PC-3 (cell line): Measurements from ENCODE around the gene EFNB1. TPM values are rescaled to one million over a fixed set of nuclear protein-coding genes. Genes with fewer than 3 reads are reported as not detected.
A peak's percentile ranks its signal among the peaks of the same experiment; 100 is the strongest.
"Not testable (repeated sequence)": the region's sequence is repeated elsewhere in the genome, so short reads cannot be mapped to it uniquely, and the experiment has no call there.

Source experiments
- ATAC-seq: fragments of 200-7000 bp; cut with Tn5 transposase; 2 replicates; pipeline ENCODE4 v1.9.1; 2020; ENCODE audit warnings: mild to moderate bottlenecking, moderate library complexity
- Bru-seq: library from RNA; stranded (reverse); fragments of 400-500 nt; gene quantifications from one replicate; lab custom pipeline; 2021; lab: Mats Ljungman, UMichigan
- BruChase-seq, 2 experiments: library from RNA; stranded (reverse); fragments of 400-500 nt; gene quantifications; one replicate each; lab custom pipeline; 2021; lab: Mats Ljungman, UMichigan
- BruUV-seq: library from RNA; stranded (reverse); fragments of 400-500 nt; replicated peaks from 2 replicates; lab custom pipeline; 2021; lab: Mats Ljungman, UMichigan
- CTCF ChIA-PET: fragments of 300-600 bp; sonication (Branson Sonifier 250); formaldehyde crosslinking; loops from one replicate; lab custom pipeline; 2022; ENCODE audit warnings: antibody characterized with exemption; lab: Charles Lee
- POLR2A ChIA-PET: fragments of 300-600 bp; sonication (Branson Sonifier 250); formaldehyde crosslinking; loops from one replicate; lab custom pipeline; 2022; ENCODE audit warnings: antibody characterized with exemption; ENCODE audit not compliant: unreplicated experiment; lab: Charles Lee
- DNase-seq: peaks from one replicate; pipeline ENCODE4 v3.0.0-alpha.2; 2015
- H2AFZ ChIP-seq: fragments of 300-600 bp; sonication (generic); 2 replicates; pipeline ENCODE4 v1.6.0; 2016; ENCODE audit warnings: antibody characterized with exemption, low read length
- H3F3A ChIP-seq: fragments of 300-600 bp; sonication (generic); one replicate; pipeline ENCODE4 v1.6.0; 2017; ENCODE audit warnings: antibody characterized with exemption, low read length, control low read depth, mild to moderate bottlenecking; ENCODE audit not compliant: unreplicated experiment
- H3K27ac ChIP-seq: fragments of 300-600 bp; sonication (generic); 2 replicates; pipeline ENCODE4 v1.5.1; 2016; ENCODE audit warnings: mild to moderate bottlenecking, low read length
- H3K27me3 ChIP-seq: fragments of 300-600 bp; sonication (generic); 2 replicates; pipeline ENCODE4 v1.6.1; 2016; ENCODE audit warnings: low read length, mixed read lengths
- H3K36me3 ChIP-seq: fragments of 300-600 bp; sonication (generic); 2 replicates; pipeline ENCODE4 v1.6.1; 2016; ENCODE audit warnings: low read depth, mixed run types, low read length, mixed read lengths
- H3K4me1 ChIP-seq: fragments of 300-600 bp; sonication (generic); 2 replicates; pipeline ENCODE4 v1.5.1; 2016; ENCODE audit warnings: low read length; ENCODE audit not compliant: insufficient read depth
- H3K4me2 ChIP-seq: fragments of 300-600 bp; sonication (generic); 2 replicates; pipeline ENCODE4 v1.6.0; 2016; ENCODE audit warnings: low read length
- H3K4me3 ChIP-seq: fragments of 300-600 bp; sonication (generic); 2 replicates; pipeline ENCODE4 v1.5.1; 2016; ENCODE audit warnings: mild to moderate bottlenecking, low read length, mixed read lengths
- H3K79me2 ChIP-seq: fragments of 300-600 bp; sonication (generic); 2 replicates; pipeline ENCODE4 v1.6.1; 2017; ENCODE audit warnings: low read length, mixed read lengths
- H3K9ac ChIP-seq: fragments of 300-600 bp; sonication (generic); 2 replicates; pipeline ENCODE4 v1.6.0; 2016; ENCODE audit warnings: mild to moderate bottlenecking, low read length
- H3K9me2 ChIP-seq: fragments of 300-600 bp; sonication (generic); replicated peaks from 2 replicates; pipeline ENCODE4 v1.6.1; 2016; ENCODE audit warnings: mixed run types, low read length, mixed read lengths
- H3K9me3 ChIP-seq: fragments of 300-600 bp; sonication (generic); 2 replicates; pipeline ENCODE4 v1.6.1; 2016; ENCODE audit warnings: low read length, mixed read lengths
- H4K20me1 ChIP-seq: fragments of 300-600 bp; sonication (generic); 2 replicates; pipeline ENCODE4 v1.6.1; 2016; ENCODE audit warnings: low read length, mixed read lengths
- CTCF ChIP-seq: fragments of 300-600 bp; sonication (generic); conservative IDR thresholded peaks from 2 replicates; pipeline ENCODE4 v1.5.1; 2017; ENCODE audit warnings: antibody characterized with exemption, low read depth, mild to moderate bottlenecking, low read length
- EZH2 ChIP-seq: fragments of 300-600 bp; sonication (generic); IDR thresholded peaks from one replicate; pipeline ENCODE4 v1.6.1; 2017; ENCODE audit warnings: antibody characterized with exemption, mild to moderate bottlenecking, low read length; ENCODE audit not compliant: unreplicated experiment
- EZH2phosphoT487 ChIP-seq: fragments of 300-600 bp; sonication (generic); IDR thresholded peaks from 2 replicates; pipeline ENCODE4 v1.6.1; 2018; ENCODE audit warnings: mild to moderate bottlenecking, antibody characterized with exemption, low read length, borderline replicate concordance
- intact Hi-C: fragments of 100-400 bp; cut with micrococcal nuclease; formaldehyde crosslinking; loops from 2 replicates; pipeline ENCODE4 v1.9.0; 2023
- long read RNA-seq: library from polyadenylated mRNA; unstranded; transcript quantifications from one replicate; pipeline ENCODE4 v2.0.0, GENCODE V29; 2021; ENCODE audit not compliant: unreplicated experiment
- total RNA-seq: library from RNA; depleted of rRNA; stranded (reverse); fragments of >200 nt; gene quantifications from 2 replicates; pipeline ENCODE4 v1.2.3, GENCODE V29; 2014; rRNA removed

EFNB1 gene
- 102 and 142 TPM in 2 replicates for total RNA-seq
- percentile 94 among the genes with signal in this experiment for Bru-seq, nascent RNA
- BruChase-seq, experiment 1, labeled RNA remaining after a 6-hour chase = percentile 97 among the genes with signal in this experiment
- percentile 95 among the genes with signal in this experiment for BruChase-seq, experiment 2, labeled RNA remaining after a 2-hour chase
- long read RNA-seq, transcript EFNB1-201 (5 exons, 3,314 nt) = major isoform, 202 of 341 reads
- long read RNA-seq, partial matches to known transcripts = 9 of 341 reads
- long read RNA-seq, other reads (novel, unspliced or antisense) = 130 of 341 reads

GRCh38 chrX:68828740-68829581, at the start of gene EFNB1:
Gene EFNB1, plus strand, starts transcription at chrX:68829021. Its CDS starts 756 bp downstream, at chrX:68829777.
- Histone ChIP-seq H3K4me2 (peak within 1 kb of the TSS; percentile 97), H3F3A (no peaks in the 10 kb centered on the region), H3K79me2 (peaks cover 52% of the 10 kb centered on the region), H3K36me3 (no peaks in the 10 kb centered on the region), H4K20me1 (peaks cover 40% of the 10 kb centered on the region), H3K27ac (peak within 1 kb of the TSS; percentile 87), H3K9ac (peak within 1 kb of the TSS; percentile 88), H3K4me1 (peaks cover 32% of the 10 kb centered on the region), H3K9me2 (no peaks in the 10 kb centered on the region), H3K9me3 (no peaks in the 10 kb centered on the region), H3K4me3 (peak within 1 kb of the TSS; percentile 93), H3K27me3 (no peaks in the 10 kb centered on the region), H2AFZ (peak within 1 kb of the TSS; percentile 44)
- intact Hi-C loops = loop anchor here (1.0 to 5.0 kb wide), 5 partner anchors 103 to 323 kb away; no protein-coding TSS in a partner anchor
- TSS peak; percentile 69 for BruUV-seq
- peak; percentile 65 for ATAC-seq
- peak; percentile 96 for DNase-seq
- no peak for TF ChIP-seq CTCF
- TF ChIP-seq EZH2 = no peak
- no peak for TF ChIP-seq EZH2phosphoT487
- ChIA-PET CTCF (interaction anchor here (0.6 to 2.7 kb wide), 9 partner anchors 17 to 1304 kb away, joined by 3 to 48 read pairs (median 6); partner anchors contain the start of gene IGBP1), POLR2A (interaction anchor here (0.5 to 2.0 kb wide), 18 partner anchors 17 to 1345 kb away, joined by 3 to 62 read pairs (median 4); partner anchors contain the start of gene IGBP1)

- H3K27me3 ChIP-seq = 0 out of 2 replicates have a peak, but pooled peaks cover 12% of the 10 kb centered on the region
- POLR2A ChIA-PET, CTCF ChIA-PET, H3K4me3 ChIP-seq, H3K4me1 ChIP-seq, H3K79me2 ChIP-seq, H3K27ac ChIP-seq, H3K9me3 ChIP-seq, H2AFZ ChIP-seq, DNase-seq, H3K4me2 ChIP-seq, H3K9me2 ChIP-seq, ATAC-seq, BruUV-seq, H4K20me1 ChIP-seq, H3F3A ChIP-seq, H3K36me3 ChIP-seq, H3K9ac ChIP-seq, intact Hi-C loops: not testable (repeated sequence)
Measured at GRCh38 chrX:68781295-68781694, 47.5 kb upstream of the EFNB1 start.

GRCh38 chrX:68784816-68785215, 44.0 kb upstream of the EFNB1 start:
- no peaks in the 10 kb centered on the region for H3F3A ChIP-seq
- POLR2A ChIA-PET = no interaction called here
- TF ChIP-seq CTCF (no peak), EZH2 (no peak), EZH2phosphoT487 (no peak)
- H3K4me3 ChIP-seq = no peak overlapping the region
- H4K20me1 ChIP-seq = no peaks in the 10 kb centered on the region
- H3K9ac ChIP-seq = no peak overlapping the region
- DNase-seq (no peak), ATAC-seq (no peak)
- no peak overlapping the region for H3K27ac ChIP-seq
- H2AFZ ChIP-seq = no peak overlapping the region
- H3K4me2 ChIP-seq = no peak overlapping the region
- 0 out of 2 replicates have a peak, but pooled peaks cover 4% of the 10 kb centered on the region for H3K27me3 ChIP-seq
- H3K36me3 ChIP-seq = no peaks in the 10 kb centered on the region
- CTCF ChIA-PET = no interaction called here
- intact Hi-C loops = no loop called here
- BruUV-seq = no TSS peak
- no peaks in the 10 kb centered on the region for H3K9me2 ChIP-seq
- H3K9me3 ChIP-seq = no peaks in the 10 kb centered on the region
- H3K79me2 ChIP-seq = no peaks in the 10 kb centered on the region
- H3K4me1 ChIP-seq = no peaks in the 10 kb centered on the region

- H3K27ac ChIP-seq, H3K36me3 ChIP-seq, POLR2A ChIA-PET, DNase-seq, ATAC-seq, H3K4me1 ChIP-seq, BruUV-seq, H3F3A ChIP-seq, H3K27me3 ChIP-seq, H3K4me3 ChIP-seq, H2AFZ ChIP-seq, H3K9me3 ChIP-seq, H3K79me2 ChIP-seq, H3K9me2 ChIP-seq, H3K9ac ChIP-seq, H3K4me2 ChIP-seq, H4K20me1 ChIP-seq, intact Hi-C loops: not testable (repeated sequence)
- CTCF ChIA-PET = interaction anchor here (0.6 kb wide), 1 partner anchor 22 kb away, joined by 3 read pairs; no protein-coding TSS in a partner anchor
Measured at GRCh38 chrX:68786581-68786980, 42.2 kb upstream of the EFNB1 start.
